ENCODE data around the gene ZNG1F. TPM values are rescaled to one million over a fixed set of nuclear protein-coding genes. Genes with fewer than 3 reads are reported as not detected.
"Not testable (repeated sequence)": the region's sequence is repeated elsewhere in the genome, so short reads cannot be mapped to it uniquely, and the experiment has no call there.

Gene ZNG1F
- total and polyA plus RNA-seq, 7 experiments from 2014 or later = 6.4 to 12.4 (median 11.8) TPM

DNA sequence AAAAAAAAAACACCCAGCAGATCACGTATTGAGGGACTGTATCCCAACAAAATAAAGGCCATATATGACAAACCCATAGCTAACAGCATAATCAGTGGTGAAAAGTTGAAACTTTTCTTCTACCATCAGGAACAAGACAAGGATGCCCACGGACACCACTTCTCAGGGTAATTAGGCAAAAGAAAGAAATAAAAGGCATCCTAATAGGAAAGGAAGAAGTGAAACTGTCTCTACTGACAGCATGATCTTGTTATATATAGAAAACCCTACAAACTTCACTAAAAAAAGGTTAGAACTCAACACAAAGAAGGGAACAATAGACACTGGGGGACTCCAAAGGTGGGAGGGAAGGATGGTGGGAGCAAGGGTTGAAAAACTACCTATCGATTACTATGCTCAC, 102.9 kb downstream of the ZNG1F start:
- H3K36me3 ChIP-seq (ENCODE audit: control insufficient read depth in 2 of 3, insufficient read depth in 3 of 3, low read length in 3 of 3); H3K9me3 ChIP-seq (ENCODE audit: control insufficient read depth in 2 of 3, low read length in 3 of 3); H3K4me3 ChIP-seq (ENCODE audit: low read length); DNase-seq; H3K27me3 ChIP-seq (ENCODE audit: control insufficient read depth in 2 of 2, insufficient read depth in 2 of 2, low read length in 2 of 2); H3K9me3 Mint-ChIP-seq; intact Hi-C loops (cut with micrococcal nuclease); ATAC-seq; H3K4me1 Mint-ChIP-seq; POLR2A ChIA-PET; H3K27ac ChIP-seq (ENCODE audit: low read depth, low read length); H3K4me1 ChIP-seq (ENCODE audit: control insufficient read depth in 2 of 2, insufficient read depth in 2 of 2, low read length in 2 of 2); CTCF ChIA-PET; H3K4me3 Mint-ChIP-seq; H3K27ac Mint-ChIP-seq; H3K36me3 Mint-ChIP-seq: not testable (repeated sequence)
- H3K27me3 Mint-ChIP-seq = peaks cover 25 to 44% (median 33%) of the 10 kb centered on the region in 5 donors

DNA sequence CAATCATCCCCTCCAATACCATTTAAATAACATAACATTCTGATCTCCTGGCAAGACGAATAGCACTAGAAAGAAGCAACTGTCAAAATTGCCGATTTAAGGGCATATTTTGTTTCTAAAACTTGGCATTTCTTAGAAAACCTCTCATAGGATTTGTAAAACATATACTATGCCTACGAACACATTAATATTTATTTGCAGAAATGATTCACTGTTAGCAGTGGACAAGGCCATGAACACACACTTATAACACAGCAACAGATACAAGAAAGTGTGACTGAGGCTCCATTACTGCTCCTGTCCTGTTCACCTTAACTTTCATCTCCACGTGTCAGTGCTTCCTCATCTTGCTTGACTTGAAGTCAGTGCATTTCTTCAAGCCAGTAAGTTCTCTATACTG, 106.8 kb downstream of the ZNG1F start:
- H3K36me3 Mint-ChIP-seq; intact Hi-C loops (cut with micrococcal nuclease); CTCF ChIA-PET: not testable (repeated sequence)

More for the DNA sequence above, 106.8 kb downstream of the ZNG1F start:
- H3K27ac ChIP-seq (ENCODE audit: low read depth, low read length); H3K4me3 ChIP-seq (ENCODE audit: low read length); ATAC-seq; H3K9me3 ChIP-seq (ENCODE audit: control insufficient read depth in 2 of 3, low read length in 3 of 3); H3K4me1 Mint-ChIP-seq; H3K4me3 Mint-ChIP-seq; POLR2A ChIA-PET; H3K36me3 ChIP-seq (ENCODE audit: control insufficient read depth in 2 of 3, insufficient read depth in 3 of 3, low read length in 3 of 3); H3K9me3 Mint-ChIP-seq; H3K27me3 ChIP-seq (ENCODE audit: control insufficient read depth in 2 of 2, insufficient read depth in 2 of 2, low read length in 2 of 2); DNase-seq; H3K4me1 ChIP-seq (ENCODE audit: control insufficient read depth in 2 of 2, insufficient read depth in 2 of 2, low read length in 2 of 2); H3K27ac Mint-ChIP-seq: not testable (repeated sequence)
- peaks cover 13 to 30% (median 22%) of the 10 kb centered on the region in 5 donors for H3K27me3 Mint-ChIP-seq

Small RNAs within 50 kb of the gene (microRNA-seq; reads per million reads assigned to microRNA genes)
- not detected for gene MIR4477A (ENCODE audit: borderline microRNAs expressed)

Other genes with a start within 250 kb of the ZNG1F start
- not detected for gene FOXD4L6, start 60.6 kb downstream of the ZNG1F start, total RNA-seq
- gene FOXD4L6, start 60.6 kb downstream of the ZNG1F start, polyA plus RNA-seq = not detected